HTERT RPE-1 (cell line): ENCODE results near the gene OR8B8.
"Not testable (repeated sequence)": the region's sequence is repeated elsewhere in the genome, so short reads cannot be mapped to it uniquely, and the experiment has no call there.

Source experiments
- in situ Hi-C: fragments of 300-500 bp; cut with MboI; formaldehyde crosslinking; loops from 4 replicates; pipeline ENCODE4 v1.14.3; 2020; ENCODE audit warnings: low sequenced_read_pairs

Gene OR8B8

GRCh38 chr11:124442442-124442841 is 3.1 kb downstream of the OR8B8 start:
- in situ Hi-C loops: no loop called here

- in situ Hi-C loops: no loop called here
Observed at GRCh38 chr11:124441519-124441918, 4.0 kb downstream of the OR8B8 start.

GRCh38 chr11:124441081-124441480 is 4.4 kb downstream of the OR8B8 start:
- in situ Hi-C loops: no loop called here

- in situ Hi-C loops: no loop called here
Observed at GRCh38 chr11:124440608-124441007, 4.9 kb downstream of the OR8B8 start.

GRCh38 chr11:124434699-124435098 is 10.8 kb downstream of the OR8B8 start:
- in situ Hi-C loops: no loop called here

- in situ Hi-C loops: no loop called here
Observed at GRCh38 chr11:124429599-124429998, 15.9 kb downstream of the OR8B8 start.

- in situ Hi-C loops: no loop called here
Observed at GRCh38 chr11:124424384-124424921, 21.0 kb downstream of the OR8B8 start, which contains the start of gene OR8B4. OR8B4 (minus strand) TSS chr11:124424871; CDS start chr11:124424871, 0 bp downstream.

GRCh38 chr11:124421043-124421442 is 24.5 kb downstream of the OR8B8 start:
- in situ Hi-C loops: no loop called here

- in situ Hi-C loops: no loop called here
Observed at GRCh38 chr11:124415356-124415923, 30.1 kb downstream of the OR8B8 start.

- in situ Hi-C loops: no loop called here
Observed at GRCh38 chr11:124409906-124410305, 35.6 kb downstream of the OR8B8 start.

- in situ Hi-C loops: no loop called here
Observed at GRCh38 chr11:124405581-124405980, 39.9 kb downstream of the OR8B8 start.

GRCh38 chr11:124403186-124403585 is 42.3 kb downstream of the OR8B8 start:
- in situ Hi-C loops: not testable (repeated sequence)

- in situ Hi-C loops: no loop called here
Observed at GRCh38 chr11:124402326-124402922, 43.1 kb downstream of the OR8B8 start.

GRCh38 chr11:124398924-124399323 is 46.6 kb downstream of the OR8B8 start, which contains the start of gene OR8B3:
OR8B3 (minus strand) TSS chr11:124399024; CDS start chr11:124397351, 1,673 bp downstream.
- in situ Hi-C loops: no loop called here

- in situ Hi-C loops: not testable (repeated sequence)
Observed at GRCh38 chr11:124396847-124397246, 48.6 kb downstream of the OR8B8 start.

- in situ Hi-C loops: no loop called here
Observed at GRCh38 chr11:124394408-124394807, 51.1 kb downstream of the OR8B8 start.
